HFF-Myc (cell line): ENCODE results near the gene TMEM116.

ENCODE experiments used
- DNase-seq: peaks from one replicate; pipeline ENCODE4 v3.0.0-alpha.2; 2011; ENCODE audit warnings: low read depth; ENCODE audit errors: extremely low read depth
- H3K4me3 ChIP-seq: replicated peaks from 2 replicates; pipeline ENCODE4 v1.5.1; 2011; ENCODE audit warnings: low read depth, mild to moderate bottlenecking, control low read depth, low read length
- CTCF ChIP-seq: IDR thresholded peaks from 2 replicates; pipeline ENCODE4 v1.5.1; 2012; ENCODE audit warnings: mild to moderate bottlenecking, low read depth, low read length, control low read depth; ENCODE audit errors: missing control alignments

The TMEM116 gene

DNA sequence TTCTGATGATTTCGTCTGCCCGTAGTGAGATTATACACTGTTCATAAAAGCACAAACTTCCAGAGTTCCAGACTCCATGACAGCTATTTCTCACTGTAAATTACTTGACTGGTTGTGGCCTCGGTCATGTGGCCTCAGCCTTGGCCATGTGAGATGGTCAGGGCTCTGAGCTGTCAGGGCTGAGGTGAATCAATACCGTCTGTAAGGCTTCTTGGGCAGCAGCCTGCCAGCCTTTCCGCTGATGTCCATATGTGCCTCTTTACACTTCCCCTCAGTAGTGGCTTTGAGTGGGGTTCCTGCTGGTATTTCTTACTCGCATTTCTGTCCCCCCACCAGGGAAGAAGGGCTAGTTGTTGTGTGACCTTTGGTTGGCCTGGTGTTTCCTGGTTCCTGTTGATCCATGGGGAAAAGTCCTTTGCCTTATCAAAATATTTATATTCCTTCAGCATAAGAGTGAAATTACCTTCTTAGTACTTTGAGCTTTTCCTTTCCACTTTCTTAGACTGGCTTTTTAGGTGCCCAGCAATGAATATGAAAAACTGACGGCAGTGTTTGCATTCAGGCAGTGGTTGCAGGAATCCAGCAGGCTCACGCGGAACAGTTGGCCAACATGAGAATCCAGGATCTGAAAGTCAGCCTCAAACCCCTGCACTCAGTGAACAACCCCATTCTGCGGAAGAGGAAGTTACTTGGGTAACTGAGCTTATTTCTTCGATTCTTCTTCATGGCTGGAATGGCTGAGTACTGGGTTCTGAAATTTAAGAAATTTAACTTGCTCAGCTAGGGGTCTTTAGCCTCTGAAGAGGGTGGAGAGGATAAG is 124.8 kb downstream of the TMEM116 start:
- DNase-seq, result no peak
- TF ChIP-seq CTCF, result no peak
- H3K4me3 ChIP-seq, result no peak overlapping the region

DNA sequence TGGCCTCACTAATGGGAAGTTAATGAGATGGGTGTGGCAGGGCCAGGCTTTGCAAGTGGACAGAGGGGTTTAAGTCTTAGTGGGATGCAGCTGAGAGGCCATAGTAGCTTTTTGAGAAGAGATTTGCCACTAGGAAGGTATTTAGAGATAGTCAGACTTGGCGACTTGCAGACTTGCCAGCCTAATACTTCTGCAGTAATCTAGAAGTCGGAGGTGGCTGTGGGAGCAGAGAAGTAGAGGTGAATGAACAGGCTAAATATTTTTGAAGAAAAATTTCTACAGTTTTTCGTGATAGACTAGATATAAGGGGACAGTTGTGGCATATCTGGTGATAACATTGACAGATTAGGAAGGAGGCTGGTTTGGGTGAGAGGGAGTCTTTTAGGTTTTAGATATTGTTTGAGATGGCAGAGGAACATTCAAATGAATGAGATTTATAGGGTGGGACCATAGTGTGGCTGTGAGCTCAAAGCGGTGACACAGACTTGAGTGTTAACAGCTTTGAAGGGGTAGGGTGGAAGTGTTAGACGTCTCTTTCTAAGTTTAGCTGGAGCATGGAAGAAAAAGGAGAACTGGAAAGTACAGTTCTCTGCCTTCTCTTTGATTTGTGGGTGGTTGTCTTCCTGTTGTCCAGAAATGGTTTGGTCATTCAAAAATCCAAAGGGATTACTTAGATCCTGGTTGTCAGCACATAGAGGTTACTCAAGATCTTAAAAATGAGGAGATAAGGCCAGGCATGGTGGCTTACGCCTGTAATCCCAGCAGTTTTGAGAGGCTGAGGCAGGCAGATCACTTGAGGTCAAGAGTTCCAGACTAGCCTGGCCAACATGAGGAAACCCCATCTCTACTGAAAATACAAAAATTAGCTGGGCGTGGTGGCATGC is 126.1 kb downstream of the TMEM116 start:
- no peak for DNase-seq
- TF ChIP-seq CTCF, result no peak

DNA sequence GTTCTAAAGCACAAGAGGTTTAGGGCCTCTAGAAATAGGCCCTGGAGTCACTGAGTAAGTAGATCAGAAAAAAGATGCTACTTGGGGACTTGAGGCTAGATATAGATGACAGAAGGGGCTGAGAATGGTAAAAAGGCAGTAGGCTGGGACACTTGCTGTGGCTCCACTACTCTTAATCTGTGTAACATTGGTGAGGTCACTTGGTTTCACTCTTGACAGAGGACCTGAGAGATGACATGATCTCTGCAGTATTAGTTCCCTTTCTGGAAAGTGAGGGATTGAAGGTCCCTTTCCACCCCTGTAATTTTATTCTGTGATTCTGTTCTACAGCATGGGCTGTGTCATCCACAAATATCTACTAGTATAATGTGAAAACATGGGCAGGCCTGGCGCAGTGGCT is 131.2 kb downstream of the TMEM116 start:
- no peak for DNase-seq
- no peak for TF ChIP-seq CTCF
- no peak overlapping the region for H3K4me3 ChIP-seq

More for the DNA sequence above, 126.1 kb downstream of the TMEM116 start:
- H3K4me3 ChIP-seq, result no peak overlapping the region
